Measurements from ENCODE around the gene RPS6KL1.

RPS6KL1 gene

DNA sequence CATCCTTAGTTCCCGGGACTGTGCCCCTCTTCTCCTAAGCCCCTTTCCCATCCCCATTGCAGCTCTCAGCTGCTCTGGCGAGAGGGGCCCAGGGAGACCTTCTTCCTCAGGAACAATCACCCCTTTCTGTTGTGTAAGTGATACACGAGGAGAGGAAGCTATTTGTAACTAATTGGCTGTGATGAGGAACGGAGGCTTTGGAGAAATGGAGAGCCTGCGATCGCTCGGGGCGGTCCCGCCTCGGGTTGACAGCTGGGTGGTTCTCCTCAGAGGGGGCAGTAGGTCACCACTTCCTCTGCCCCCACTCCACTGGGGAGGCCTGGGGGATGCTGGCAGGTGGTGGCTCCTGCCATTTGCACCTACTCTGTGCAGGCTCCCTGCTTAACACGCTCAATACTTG lies 39.0 kb upstream of the RPS6KL1 start:
- H2AFZ ChIP-seq (ENCODE audit: low read depth, low read length), result no peak overlapping the region
- H3K27ac ChIP-seq (ENCODE audit: low read length), result no peak overlapping the region
- no peaks in the 10 kb centered on the region for H3K4me1 ChIP-seq (ENCODE audit: insufficient read depth, low read length)
- peaks cover 21% of the 10 kb centered on the region for H3K27me3 ChIP-seq (ENCODE audit: insufficient read depth, low read length, poor library complexity)
- H3K79me2 ChIP-seq (ENCODE audit: insufficient read depth, low read length), result no peaks in the 10 kb centered on the region
- DNase-seq, result no peak
- TF ChIP-seq, protein P1, sequence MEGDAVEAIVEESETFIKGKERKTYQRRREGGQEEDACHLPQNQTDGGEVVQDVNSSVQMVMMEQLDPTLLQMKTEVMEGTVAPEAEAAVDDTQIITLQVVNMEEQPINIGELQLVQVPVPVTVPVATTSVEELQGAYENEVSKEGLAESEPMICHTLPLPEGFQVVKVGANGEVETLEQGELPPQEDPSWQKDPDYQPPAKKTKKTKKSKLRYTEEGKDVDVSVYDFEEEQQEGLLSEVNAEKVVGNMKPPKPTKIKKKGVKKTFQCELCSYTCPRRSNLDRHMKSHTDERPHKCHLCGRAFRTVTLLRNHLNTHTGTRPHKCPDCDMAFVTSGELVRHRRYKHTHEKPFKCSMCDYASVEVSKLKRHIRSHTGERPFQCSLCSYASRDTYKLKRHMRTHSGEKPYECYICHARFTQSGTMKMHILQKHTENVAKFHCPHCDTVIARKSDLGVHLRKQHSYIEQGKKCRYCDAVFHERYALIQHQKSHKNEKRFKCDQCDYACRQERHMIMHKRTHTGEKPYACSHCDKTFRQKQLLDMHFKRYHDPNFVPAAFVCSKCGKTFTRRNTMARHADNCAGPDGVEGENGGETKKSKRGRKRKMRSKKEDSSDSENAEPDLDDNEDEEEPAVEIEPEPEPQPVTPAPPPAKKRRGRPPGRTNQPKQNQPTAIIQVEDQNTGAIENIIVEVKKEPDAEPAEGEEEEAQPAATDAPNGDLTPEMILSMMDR (IDR thresholded peaks at IDR 0.05; ENCODE audit: borderline replicate concordance, extremely low read depth, low read length, poor library complexity, severe bottlenecking), result no peak
- no peak for TF ChIP-seq EZH2 (IDR thresholded peaks at IDR 0.05; ENCODE audit: borderline replicate concordance, low read depth, low read length, severe bottlenecking)
- H3K9me3 ChIP-seq (ENCODE audit: insufficient read depth, low read length, severe bottlenecking), result no peaks in the 10 kb centered on the region
- no peaks in the 10 kb centered on the region for H4K20me1 ChIP-seq (ENCODE audit: insufficient read depth, low read length)
- H3K4me3 ChIP-seq (ENCODE audit: low read depth in 1 of 2, low read length in 2 of 2), result no peak overlapping the region
- ATAC-seq (ENCODE audit: insufficient read depth, low read depth), result no peak
- no peak overlapping the region for H3K9ac ChIP-seq (ENCODE audit: low read depth, low read length)
- H3K36me3 ChIP-seq (ENCODE audit: insufficient read depth, low read length), result no peaks in the 10 kb centered on the region
- no peak overlapping the region for H3K4me2 ChIP-seq (ENCODE audit: insufficient read depth, low read length)

DNA sequence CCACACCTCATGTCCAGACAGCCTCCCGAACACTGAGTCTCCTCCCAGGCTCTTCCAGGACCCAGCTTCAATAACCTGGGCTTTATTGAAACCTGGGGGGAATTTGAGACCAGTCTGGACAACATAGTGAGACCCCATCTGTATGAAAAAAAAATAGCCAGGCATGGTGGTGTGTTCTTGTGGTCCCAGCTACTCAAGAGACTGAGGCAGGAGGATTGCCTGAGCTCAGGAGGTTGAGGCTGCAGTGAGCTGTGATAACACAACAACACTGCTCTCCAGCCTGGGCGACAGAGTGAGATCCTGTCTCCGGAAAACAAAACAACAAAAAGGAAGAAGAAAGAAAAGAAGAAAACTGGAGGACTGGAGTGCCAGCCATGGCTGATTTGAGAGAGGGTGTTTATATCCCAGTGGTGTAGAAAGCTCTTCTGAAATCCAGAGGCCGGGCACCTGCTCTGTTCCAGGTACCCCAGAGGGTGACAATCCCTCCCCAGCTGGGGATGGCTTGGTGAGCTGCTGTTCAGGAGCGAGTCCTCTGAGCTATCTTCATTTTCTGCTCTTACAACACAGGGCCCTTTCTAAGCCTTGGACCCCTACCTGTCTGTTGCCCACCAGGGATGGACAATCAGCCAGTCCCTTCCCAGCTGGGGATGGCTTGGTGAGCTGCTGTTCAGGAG lies 38.3 kb upstream of the RPS6KL1 start:
- H3K79me2 ChIP-seq (ENCODE audit: insufficient read depth, low read length), result no peaks in the 10 kb centered on the region
- TF ChIP-seq EZH2 (IDR thresholded peaks at IDR 0.05; ENCODE audit: borderline replicate concordance, low read depth, low read length, severe bottlenecking), result no peak
- TF ChIP-seq, protein P1 (IDR thresholded peaks at IDR 0.05; ENCODE audit: borderline replicate concordance, extremely low read depth, low read length, poor library complexity, severe bottlenecking), result no peak
- no peaks in the 10 kb centered on the region for H3K36me3 ChIP-seq (ENCODE audit: insufficient read depth, low read length)
- no peaks in the 10 kb centered on the region for H4K20me1 ChIP-seq (ENCODE audit: insufficient read depth, low read length)
- no peak overlapping the region for H3K9ac ChIP-seq (ENCODE audit: low read depth, low read length)
- H3K4me3 ChIP-seq (ENCODE audit: low read depth in 1 of 2, low read length in 2 of 2), result no peak overlapping the region
- ATAC-seq (ENCODE audit: insufficient read depth, low read depth) (no peak), DNase-seq (no peak)
- no peak overlapping the region for H3K4me2 ChIP-seq (ENCODE audit: insufficient read depth, low read length)
- peaks cover 21% of the 10 kb centered on the region for H3K27me3 ChIP-seq (ENCODE audit: insufficient read depth, low read length, poor library complexity)
- no peak overlapping the region for H2AFZ ChIP-seq (ENCODE audit: low read depth, low read length)
- no peaks in the 10 kb centered on the region for H3K4me1 ChIP-seq (ENCODE audit: insufficient read depth, low read length)
- H3K27ac ChIP-seq (ENCODE audit: low read length), result no peak overlapping the region
- no peaks in the 10 kb centered on the region for H3K9me3 ChIP-seq (ENCODE audit: insufficient read depth, low read length, severe bottlenecking)

DNA sequence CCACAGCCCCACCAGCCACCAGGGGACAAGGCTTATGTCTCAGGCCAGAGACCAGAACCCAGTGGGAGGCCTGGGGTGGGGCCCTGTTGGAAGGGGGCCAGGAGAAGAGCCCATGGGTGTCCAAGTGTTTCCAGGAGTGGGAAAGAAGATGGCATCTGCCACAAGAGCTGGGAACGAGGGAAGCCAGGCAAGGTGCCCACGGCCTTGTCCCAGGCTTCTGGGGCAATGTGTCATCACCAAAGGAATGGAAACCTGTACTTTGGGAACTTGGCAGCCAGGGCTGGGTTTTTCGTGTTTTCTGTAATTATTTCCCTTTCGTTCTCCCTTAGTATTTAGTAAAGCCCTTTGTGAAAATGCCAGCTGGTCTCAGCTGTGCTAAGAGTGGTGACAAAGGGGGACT lies 37.7 kb upstream of the RPS6KL1 start:
- Histone ChIP-seq H3K36me3 (ENCODE audit: insufficient read depth, low read length) (no peaks in the 10 kb centered on the region), H3K27me3 (ENCODE audit: insufficient read depth, low read length, poor library complexity) (peaks cover 21% of the 10 kb centered on the region), H3K4me2 (ENCODE audit: insufficient read depth, low read length) (no peak overlapping the region), H3K79me2 (ENCODE audit: insufficient read depth, low read length) (no peaks in the 10 kb centered on the region), H2AFZ (ENCODE audit: low read depth, low read length) (no peak overlapping the region), H3K9me3 (ENCODE audit: insufficient read depth, low read length, severe bottlenecking) (no peaks in the 10 kb centered on the region), H3K27ac (ENCODE audit: low read length) (no peak overlapping the region), H3K9ac (ENCODE audit: low read depth, low read length) (no peak overlapping the region), H4K20me1 (ENCODE audit: insufficient read depth, low read length) (no peaks in the 10 kb centered on the region), H3K4me3 (ENCODE audit: low read depth in 1 of 2, low read length in 2 of 2) (no peak overlapping the region), H3K4me1 (ENCODE audit: insufficient read depth, low read length) (no peaks in the 10 kb centered on the region)
- no peak for ATAC-seq (ENCODE audit: insufficient read depth, low read depth)
- TF ChIP-seq, protein P1 (IDR thresholded peaks at IDR 0.05; ENCODE audit: borderline replicate concordance, extremely low read depth, low read length, poor library complexity, severe bottlenecking), result no peak
- TF ChIP-seq EZH2 (IDR thresholded peaks at IDR 0.05; ENCODE audit: borderline replicate concordance, low read depth, low read length, severe bottlenecking), result no peak
- DNase-seq, result no peak

Measured in DND-41 (cell line).